Measurements from ENCODE around the gene KCNH2.
"Not testable (repeated sequence)": the region's sequence is repeated elsewhere in the genome, so short reads cannot be mapped to it uniquely, and the experiment has no call there.

KCNH2 gene

GRCh38 chr7:151012911-151013347 lies 34.8 kb upstream of the KCNH2 start:
- peak; percentile 78 for DNase-seq (ENCODE audit: low spot score)

- no peak for DNase-seq (ENCODE audit: low spot score)
Observed at GRCh38 chr7:151012031-151012692, 34.0 kb upstream of the KCNH2 start.

GRCh38 chr7:151011616-151012015 lies 33.5 kb upstream of the KCNH2 start:
- DNase-seq (ENCODE audit: low spot score) = not testable (repeated sequence)

- DNase-seq (ENCODE audit: low spot score) = no peak
Observed at GRCh38 chr7:151011097-151011409, 32.9 kb upstream of the KCNH2 start.

GRCh38 chr7:151010307-151011096 lies 32.4 kb upstream of the KCNH2 start:
- peak; percentile 78 for DNase-seq (ENCODE audit: low spot score)

GRCh38 chr7:151010037-151010306 lies 31.9 kb upstream of the KCNH2 start:
- no peak for DNase-seq (ENCODE audit: low spot score)

- DNase-seq (ENCODE audit: low spot score) = no peak
Observed at GRCh38 chr7:151009327-151010036, 31.4 kb upstream of the KCNH2 start.

GRCh38 chr7:151008511-151009323 lies 30.6 kb upstream of the KCNH2 start:
- no peak for DNase-seq (ENCODE audit: low spot score)

GRCh38 chr7:151008143-151008510 lies 30.0 kb upstream of the KCNH2 start:
- DNase-seq (ENCODE audit: low spot score) = no peak

- no peak for DNase-seq (ENCODE audit: low spot score)
Observed at GRCh38 chr7:151007469-151007898, 29.4 kb upstream of the KCNH2 start.

- DNase-seq (ENCODE audit: low spot score) = no peak
Observed at GRCh38 chr7:151006590-151007300, 28.6 kb upstream of the KCNH2 start.

- no peak for DNase-seq (ENCODE audit: low spot score)
Observed at GRCh38 chr7:151005566-151005965, 27.4 kb upstream of the KCNH2 start.

GRCh38 chr7:151003572-151003971 lies 25.5 kb upstream of the KCNH2 start:
- DNase-seq (ENCODE audit: low spot score) = no peak

GRCh38 chr7:151001546-151001945 lies 23.4 kb upstream of the KCNH2 start:
- DNase-seq (ENCODE audit: low spot score) = no peak

GRCh38 chr7:151000897-151001495 lies 22.9 kb upstream of the KCNH2 start:
- no peak for DNase-seq (ENCODE audit: low spot score)

- DNase-seq (ENCODE audit: low spot score) = no peak
Observed at GRCh38 chr7:150999497-151000230, 21.5 kb upstream of the KCNH2 start.

GRCh38 chr7:150999001-150999400 lies 20.9 kb upstream of the KCNH2 start:
- no peak for DNase-seq (ENCODE audit: low spot score)

GRCh38 chr7:150998341-150998740 lies 20.2 kb upstream of the KCNH2 start:
- DNase-seq (ENCODE audit: low spot score) = no peak

- no peak for DNase-seq (ENCODE audit: low spot score)
Observed at GRCh38 chr7:150997817-150998216, 19.7 kb upstream of the KCNH2 start.

GRCh38 chr7:150997075-150997511 lies 19.0 kb upstream of the KCNH2 start:
- DNase-seq (ENCODE audit: low spot score) = no peak

Data from SK-N-DZ (cell line).